NCI-H526 (cell line): ENCODE data around the gene C6orf163.

Experiments used
- DNase-seq, 2 experiments: peaks; one replicate each; lab custom pipeline; 2025; lab: John Stamatoyannopoulos, UW

The C6orf163 gene

GRCh38 chr6:87357479-87358196 lies 13.0 kb downstream of the C6orf163 start:
- DNase-seq: no peak

GRCh38 chr6:87364602-87365252 lies 20.1 kb downstream of the C6orf163 start:
- no peak for DNase-seq

GRCh38 chr6:87366072-87366827 lies 21.6 kb downstream of the C6orf163 start:
- DNase-seq: no peak

GRCh38 chr6:87366899-87367298 lies 22.3 kb downstream of the C6orf163 start:
- DNase-seq: no peak

- DNase-seq: no peak
These were observed 28.8 kb downstream of the C6orf163 start for GRCh38 chr6:87373377-87373776.

GRCh38 chr6:87375315-87375714 lies 30.7 kb downstream of the C6orf163 start:
- no peak for DNase-seq

- DNase-seq: no peak
These were observed 32.0 kb downstream of the C6orf163 start for GRCh38 chr6:87376643-87377042.

GRCh38 chr6:87378947-87379346 lies 34.3 kb downstream of the C6orf163 start:
- DNase-seq: no peak

- no peak for DNase-seq
These were observed 38.2 kb downstream of the C6orf163 start for GRCh38 chr6:87382861-87383260.

GRCh38 chr6:87384038-87384437 lies 39.4 kb downstream of the C6orf163 start:
- DNase-seq: no peak

- no peak for DNase-seq
These were observed 39.8 kb downstream of the C6orf163 start for GRCh38 chr6:87384449-87384848.

- DNase-seq: peak; percentile 34 to 73
These were observed 46.7 kb downstream of the C6orf163 start for GRCh38 chr6:87391334-87391733.

GRCh38 chr6:87393026-87393622 lies 48.5 kb downstream of the C6orf163 start:
- DNase-seq: peak; percentile 48 to 81

GRCh38 chr6:87395431-87395830 lies 50.8 kb downstream of the C6orf163 start:
- no peak for DNase-seq

- no peak for DNase-seq
These were observed 52.2 kb downstream of the C6orf163 start for GRCh38 chr6:87396595-87397392.

GRCh38 chr6:87397656-87398055 lies 53.0 kb downstream of the C6orf163 start:
- DNase-seq: no peak

- no peak for DNase-seq
These were observed 57.2 kb downstream of the C6orf163 start for GRCh38 chr6:87401832-87402231.

GRCh38 chr6:87407561-87407900 lies 62.9 kb downstream of the C6orf163 start:
- DNase-seq: peak; percentile 66 to 81

GRCh38 chr6:87407901-87408720 lies 63.5 kb downstream of the C6orf163 start, which contains the start of gene CFAP206:
Gene CFAP206, plus strand, starts transcription at chr6:87407972. Its CDS starts 1,868 bp downstream, at chr6:87409840.
- DNase-seq: peak; percentile 87 to 92

- no peak for DNase-seq
These were observed 64.1 kb downstream of the C6orf163 start for GRCh38 chr6:87408721-87409155.
